ENCODE data around the gene ALKBH8. TPM values are rescaled to one million over a fixed set of nuclear protein-coding genes. Genes with fewer than 3 reads are reported as not detected.

Gene ALKBH8
- total RNA-seq, 1 donor from 2014 or later, result 13.0 TPM

DNA sequence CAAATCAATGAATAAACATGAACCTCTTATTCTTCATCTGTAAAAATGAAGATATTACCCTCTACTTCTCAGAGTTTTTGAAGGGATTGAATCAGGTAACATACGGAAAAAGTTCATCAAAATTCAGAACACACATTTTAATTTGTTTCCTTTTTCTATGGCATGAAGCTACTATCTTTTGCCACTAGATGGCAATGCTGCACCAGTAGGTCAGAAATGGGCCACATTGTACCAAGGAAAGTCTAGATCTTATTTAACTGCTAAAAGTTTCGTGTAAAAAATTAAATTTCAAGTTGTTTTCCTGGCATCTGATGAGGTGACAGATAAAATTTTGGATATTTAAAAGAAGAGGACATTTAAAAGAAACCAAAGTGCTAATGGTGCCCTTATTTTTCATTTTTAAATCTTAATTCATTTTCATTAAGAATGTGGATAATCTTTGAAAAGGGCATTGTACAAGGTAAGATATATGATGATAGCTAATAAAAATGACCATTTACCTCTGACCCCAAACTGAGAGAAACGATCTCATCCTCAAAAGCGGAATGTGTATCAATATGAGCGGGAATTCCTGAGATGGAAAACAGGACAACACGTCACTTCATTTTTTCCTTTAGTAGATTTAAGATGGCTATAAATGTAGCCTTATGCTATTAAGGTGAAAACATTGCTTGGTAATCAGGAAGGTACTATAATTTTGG lies 16.1 kb downstream of the ALKBH8 start:
- no peaks in the 10 kb centered on the region for H3K9me3 Mint-ChIP-seq (ENCODE audit: unreplicated experiment)
- TF ChIP-seq EZH2 (IDR thresholded peaks at IDR 0.05; ENCODE audit: insufficient read depth, low read length), result no peak
- TF ChIP-seq, protein P1, sequence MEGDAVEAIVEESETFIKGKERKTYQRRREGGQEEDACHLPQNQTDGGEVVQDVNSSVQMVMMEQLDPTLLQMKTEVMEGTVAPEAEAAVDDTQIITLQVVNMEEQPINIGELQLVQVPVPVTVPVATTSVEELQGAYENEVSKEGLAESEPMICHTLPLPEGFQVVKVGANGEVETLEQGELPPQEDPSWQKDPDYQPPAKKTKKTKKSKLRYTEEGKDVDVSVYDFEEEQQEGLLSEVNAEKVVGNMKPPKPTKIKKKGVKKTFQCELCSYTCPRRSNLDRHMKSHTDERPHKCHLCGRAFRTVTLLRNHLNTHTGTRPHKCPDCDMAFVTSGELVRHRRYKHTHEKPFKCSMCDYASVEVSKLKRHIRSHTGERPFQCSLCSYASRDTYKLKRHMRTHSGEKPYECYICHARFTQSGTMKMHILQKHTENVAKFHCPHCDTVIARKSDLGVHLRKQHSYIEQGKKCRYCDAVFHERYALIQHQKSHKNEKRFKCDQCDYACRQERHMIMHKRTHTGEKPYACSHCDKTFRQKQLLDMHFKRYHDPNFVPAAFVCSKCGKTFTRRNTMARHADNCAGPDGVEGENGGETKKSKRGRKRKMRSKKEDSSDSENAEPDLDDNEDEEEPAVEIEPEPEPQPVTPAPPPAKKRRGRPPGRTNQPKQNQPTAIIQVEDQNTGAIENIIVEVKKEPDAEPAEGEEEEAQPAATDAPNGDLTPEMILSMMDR (IDR thresholded peaks at IDR 0.05; ENCODE audit: insufficient read depth, low read depth, low read length), result peak; percentile 95
- DNase-seq (ENCODE audit: low read depth) (no peak), FAIRE-seq (peak; percentile 43)
- Histone ChIP-seq H3K79me2 (ENCODE audit: insufficient read depth, low read length) (no peaks in the 10 kb centered on the region), H3K4me3 (ENCODE audit: insufficient read depth, low read depth, low read length) (no peak overlapping the region), H3K4me1 (ENCODE audit: insufficient read depth, low read length) (peaks cover 17% of the 10 kb centered on the region), H4K20me1 (ENCODE audit: insufficient read depth, low read length) (no peaks in the 10 kb centered on the region), H3K9me3 (ENCODE audit: insufficient read depth, low read depth, low read length) (no peaks in the 10 kb centered on the region), H3K4me2 (ENCODE audit: low read length) (no peak overlapping the region), H3K9ac (ENCODE audit: low read length) (no peak overlapping the region), H3K27me3 (ENCODE audit: insufficient read depth, low read length) (no peaks in the 10 kb centered on the region), H2AFZ (ENCODE audit: low read depth, low read length) (no peak overlapping the region), H3K36me3 (ENCODE audit: insufficient read depth, low read length) (peaks cover 26% of the 10 kb centered on the region), H3K27ac (ENCODE audit: low read depth, low read length) (no peak overlapping the region)
- no peak overlapping the region for H3K4me3 Mint-ChIP-seq (ENCODE audit: unreplicated experiment)
- H3K27ac Mint-ChIP-seq (ENCODE audit: unreplicated experiment), result no peak overlapping the region
- H3K36me3 Mint-ChIP-seq (ENCODE audit: low read depth, unreplicated experiment), result no peaks in the 10 kb centered on the region
- peaks cover 11% of the 10 kb centered on the region for H3K4me1 Mint-ChIP-seq (ENCODE audit: low read depth, unreplicated experiment)
- H3K27me3 Mint-ChIP-seq (ENCODE audit: low read depth, unreplicated experiment), result no peaks in the 10 kb centered on the region

DNA sequence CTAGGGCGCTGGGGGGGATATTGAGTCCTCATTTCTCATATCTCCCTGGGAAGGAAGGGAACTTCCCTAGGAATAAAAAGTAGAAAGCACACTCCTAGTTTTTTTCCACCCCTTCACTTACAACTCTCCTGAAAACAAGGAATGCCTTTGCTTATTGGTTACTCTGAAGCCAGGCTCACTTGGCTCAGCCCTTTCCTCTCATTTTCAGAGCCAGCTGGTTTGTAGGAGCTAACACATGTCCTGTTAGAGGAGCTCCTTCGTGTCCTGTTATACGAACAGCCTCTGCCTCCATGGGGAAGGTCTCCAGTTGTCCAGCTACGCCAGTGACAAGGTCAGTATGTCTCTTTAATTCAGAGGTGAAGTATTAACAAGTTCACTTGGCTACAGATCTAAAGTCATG lies 17.6 kb downstream of the ALKBH8 start:
- Histone ChIP-seq H3K27me3 (ENCODE audit: insufficient read depth, low read length) (no peaks in the 10 kb centered on the region), H2AFZ (ENCODE audit: low read depth, low read length) (no peak overlapping the region), H3K4me1 (ENCODE audit: insufficient read depth, low read length) (peaks cover 21% of the 10 kb centered on the region), H3K27ac (ENCODE audit: low read depth, low read length) (no peak overlapping the region), H3K9ac (ENCODE audit: low read length) (no peak overlapping the region), H4K20me1 (ENCODE audit: insufficient read depth, low read length) (no peaks in the 10 kb centered on the region), H3K9me3 (ENCODE audit: insufficient read depth, low read depth, low read length) (no peaks in the 10 kb centered on the region), H3K4me2 (ENCODE audit: low read length) (no peak overlapping the region), H3K79me2 (ENCODE audit: insufficient read depth, low read length) (no peaks in the 10 kb centered on the region), H3K36me3 (ENCODE audit: insufficient read depth, low read length) (peaks cover 20% of the 10 kb centered on the region), H3K4me3 (ENCODE audit: insufficient read depth, low read depth, low read length) (no peak overlapping the region)
- Mint-ChIP-seq H3K27me3 (ENCODE audit: low read depth, unreplicated experiment) (no peaks in the 10 kb centered on the region), H3K36me3 (ENCODE audit: low read depth, unreplicated experiment) (no peaks in the 10 kb centered on the region), H3K4me1 (ENCODE audit: low read depth, unreplicated experiment) (peaks cover 14% of the 10 kb centered on the region), H3K27ac (ENCODE audit: unreplicated experiment) (no peak overlapping the region), H3K4me3 (ENCODE audit: unreplicated experiment) (no peak overlapping the region), H3K9me3 (ENCODE audit: unreplicated experiment) (no peaks in the 10 kb centered on the region)
- DNase-seq (ENCODE audit: low read depth) (no peak), FAIRE-seq (no peak)
- TF ChIP-seq, protein P1 (IDR thresholded peaks at IDR 0.05; ENCODE audit: insufficient read depth, low read depth, low read length), result no peak
- TF ChIP-seq EZH2 (IDR thresholded peaks at IDR 0.05; ENCODE audit: insufficient read depth, low read length), result no peak

DNA sequence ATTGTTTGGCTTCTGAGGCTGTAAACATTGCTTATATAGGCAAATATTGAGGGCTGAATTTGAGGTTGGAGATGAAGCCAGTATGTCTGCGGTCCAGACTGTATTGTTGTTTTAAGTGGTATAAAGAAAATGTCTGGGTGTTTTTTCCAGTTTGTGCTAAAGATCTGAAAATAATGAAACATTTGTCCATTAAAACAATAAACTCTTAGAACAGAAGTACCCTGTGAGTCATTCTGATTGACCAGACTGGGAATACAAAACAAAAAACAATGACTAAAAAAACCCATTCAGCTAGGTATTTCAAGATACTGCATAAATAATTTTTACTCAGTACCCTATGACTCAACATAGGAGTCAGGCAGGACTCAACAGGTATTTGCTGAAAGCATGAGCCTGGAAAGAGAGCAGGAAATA lies 20.4 kb downstream of the ALKBH8 start:
- Histone ChIP-seq H3K4me1 (ENCODE audit: insufficient read depth, low read length) (peaks cover 21% of the 10 kb centered on the region), H3K4me2 (ENCODE audit: low read length) (peak overlapping the region; percentile 79), H2AFZ (ENCODE audit: low read depth, low read length) (no peak overlapping the region), H3K36me3 (ENCODE audit: insufficient read depth, low read length) (peaks cover 15% of the 10 kb centered on the region), H3K79me2 (ENCODE audit: insufficient read depth, low read length) (no peaks in the 10 kb centered on the region), H4K20me1 (ENCODE audit: insufficient read depth, low read length) (no peaks in the 10 kb centered on the region), H3K27ac (ENCODE audit: low read depth, low read length) (peak overlapping the region; percentile 81), H3K4me3 (ENCODE audit: insufficient read depth, low read depth, low read length) (no peak overlapping the region), H3K9me3 (ENCODE audit: insufficient read depth, low read depth, low read length) (no peaks in the 10 kb centered on the region), H3K9ac (ENCODE audit: low read length) (peak overlapping the region; percentile 67), H3K27me3 (ENCODE audit: insufficient read depth, low read length) (no peaks in the 10 kb centered on the region)
- FAIRE-seq (peak; percentile 80), DNase-seq (ENCODE audit: low read depth) (peak; percentile 94)
- Mint-ChIP-seq H3K4me3 (ENCODE audit: unreplicated experiment) (no peak overlapping the region), H3K9me3 (ENCODE audit: unreplicated experiment) (no peaks in the 10 kb centered on the region), H3K4me1 (ENCODE audit: low read depth, unreplicated experiment) (peaks cover 14% of the 10 kb centered on the region), H3K27ac (ENCODE audit: unreplicated experiment) (peak overlapping the region; percentile 78), H3K27me3 (ENCODE audit: low read depth, unreplicated experiment) (no peaks in the 10 kb centered on the region), H3K36me3 (ENCODE audit: low read depth, unreplicated experiment) (no peaks in the 10 kb centered on the region)
- TF ChIP-seq EZH2 (IDR thresholded peaks at IDR 0.05; ENCODE audit: insufficient read depth, low read length), result no peak
